ENCODE data around the gene CIZ1. TPM values are rescaled to one million over a fixed set of nuclear protein-coding genes. Genes with fewer than 3 reads are reported as not detected.
A peak's percentile ranks its signal among the peaks of the same experiment; 100 is the strongest.

Gene CIZ1
- total RNA-seq, 1 donor from 2014 or later: 18.5 TPM

DNA sequence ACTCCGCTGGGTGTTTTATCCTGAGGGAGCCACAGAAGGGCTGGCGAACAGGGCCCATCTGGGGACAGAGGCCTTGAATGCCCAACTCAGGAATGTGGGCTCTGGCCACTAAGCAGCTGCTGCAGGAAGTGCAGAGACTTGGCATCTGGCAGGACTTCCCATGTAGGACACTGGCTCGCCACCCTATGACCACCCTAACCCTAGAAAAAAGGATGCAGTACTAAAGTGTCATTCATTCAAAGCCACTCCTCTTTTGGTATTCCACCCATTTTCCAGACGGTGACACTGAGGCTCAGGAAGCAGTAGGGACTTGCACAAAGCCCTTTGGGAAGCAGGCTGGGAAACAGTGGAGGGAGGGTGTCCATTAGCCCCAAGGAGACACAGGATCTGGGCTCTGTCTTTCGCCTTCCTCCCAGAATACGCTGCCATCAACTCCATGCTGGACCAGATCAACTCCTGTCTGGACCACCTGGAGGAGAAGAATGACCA lies 28.3 kb downstream of the CIZ1 start:
- no peak for DNase-seq (ENCODE audit: low read depth, low spot score)

DNA sequence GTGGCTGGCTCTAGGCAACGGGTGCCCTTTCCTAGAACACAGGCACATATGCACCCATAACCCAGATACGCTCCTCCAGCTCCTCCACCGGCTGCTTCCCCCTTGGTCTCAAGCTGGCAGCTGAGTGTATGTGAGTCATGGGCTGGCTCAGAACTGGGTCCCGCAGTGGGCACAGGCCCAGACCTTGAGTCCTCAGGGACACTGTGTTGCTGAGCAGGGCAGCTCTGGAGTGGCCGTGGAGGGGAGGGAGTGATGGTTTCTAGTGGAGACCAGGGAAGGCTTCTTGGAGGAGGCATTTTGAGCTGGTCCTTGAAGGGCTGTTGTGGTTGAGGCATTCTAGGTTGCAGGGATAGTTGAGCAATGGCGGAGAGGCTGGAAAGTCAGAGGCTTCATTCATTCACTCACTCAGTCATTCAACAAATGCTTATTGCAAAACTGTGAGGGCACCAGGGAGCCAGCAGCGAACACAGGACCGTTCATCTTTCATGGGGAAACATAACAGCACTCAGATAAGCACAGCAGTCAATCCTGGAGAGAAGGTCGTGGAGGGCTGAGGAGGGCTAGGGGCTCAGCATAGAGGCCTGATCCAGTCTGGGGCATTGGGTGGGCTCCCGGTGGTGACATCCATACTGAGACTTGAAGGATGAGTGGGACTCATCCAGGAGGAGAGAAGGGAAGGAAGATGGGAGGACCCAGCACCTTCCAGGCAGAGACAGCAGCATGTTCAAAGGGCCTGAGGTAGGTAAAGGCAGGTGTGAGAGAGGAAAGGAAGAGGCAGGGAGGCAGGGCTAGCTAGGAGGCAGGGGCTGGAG lies 29.0 kb downstream of the CIZ1 start:
- DNase-seq (ENCODE audit: low read depth, low spot score): no peak

DNA sequence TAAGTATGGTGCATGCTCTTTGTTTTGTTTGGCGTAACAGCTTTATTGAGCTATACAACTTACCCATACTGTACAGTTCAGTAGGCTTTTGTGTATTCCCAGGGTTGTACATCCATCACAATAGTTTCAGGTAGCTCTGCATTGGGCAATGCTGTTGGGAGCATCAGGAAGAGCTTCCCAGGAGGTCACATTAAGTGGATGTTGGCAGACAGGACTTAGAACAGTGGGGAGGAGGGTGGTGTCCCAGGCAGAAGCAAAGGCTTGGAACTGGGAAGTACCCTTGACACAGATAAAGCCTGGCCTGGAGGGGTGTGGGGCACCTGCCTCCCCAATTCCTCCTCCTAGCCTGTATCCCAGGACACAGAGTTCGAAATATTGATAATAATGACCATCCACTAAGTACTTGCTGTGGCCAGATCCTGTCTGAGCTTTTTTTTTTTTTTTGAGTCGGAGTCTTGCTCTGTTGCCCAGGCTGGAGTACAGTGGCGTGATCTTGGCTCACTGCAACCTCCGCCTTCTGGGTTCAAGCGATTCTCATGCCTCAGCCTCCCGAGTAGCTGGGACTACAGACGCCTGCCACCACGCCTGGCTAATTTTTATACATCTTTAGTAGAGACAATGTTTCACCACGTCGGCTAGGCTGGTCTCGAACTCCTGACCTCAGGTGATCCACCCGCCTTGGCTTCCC lies 30.0 kb downstream of the CIZ1 start:
- DNase-seq (ENCODE audit: low read depth, low spot score): no peak

DNA sequence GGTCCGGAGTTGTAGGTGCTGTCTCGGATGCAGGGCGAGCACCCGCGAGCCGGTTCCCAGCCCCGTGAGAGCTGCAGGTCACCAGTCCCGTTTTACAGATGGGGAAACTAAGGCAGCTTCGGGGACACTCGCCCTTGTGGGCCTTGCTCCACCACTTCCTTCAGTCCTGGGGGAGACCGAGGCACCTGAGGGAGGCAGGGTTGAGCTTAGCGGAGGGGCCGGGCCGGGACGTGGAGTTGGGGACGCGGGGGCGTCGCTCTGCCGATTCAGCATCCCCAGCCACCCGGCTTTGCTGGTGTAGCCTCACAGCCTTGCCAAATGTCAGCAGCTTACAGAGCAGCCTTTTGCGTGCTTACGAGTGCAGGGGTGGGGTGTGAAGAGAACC lies 30.8 kb downstream of the CIZ1 start:
- DNase-seq (ENCODE audit: low read depth, low spot score): no peak

- peak; percentile 60 for DNase-seq (ENCODE audit: low read depth, low spot score)
These were observed 31.4 kb downstream of the CIZ1 start, which contains the start of gene BBLN for GRCh38 chr9:128159784-128160602. TSS of gene BBLN (plus strand) at chr9:128160265. CDS start at chr9:128160408, 143 bp downstream.

GRCh38 chr9:128159522-128159783 lies 31.9 kb downstream of the CIZ1 start:
- no peak for DNase-seq (ENCODE audit: low read depth, low spot score)

GRCh38 chr9:128155736-128156500 lies 35.5 kb downstream of the CIZ1 start:
- no peak for DNase-seq (ENCODE audit: low read depth, low spot score)

GRCh38 chr9:128153947-128154695 lies 37.3 kb downstream of the CIZ1 start:
- no peak for DNase-seq (ENCODE audit: low read depth, low spot score)

GRCh38 chr9:128153060-128153946 lies 38.1 kb downstream of the CIZ1 start:
- no peak for DNase-seq (ENCODE audit: low read depth, low spot score)

- DNase-seq (ENCODE audit: low read depth, low spot score): no peak
These were observed 39.0 kb downstream of the CIZ1 start for GRCh38 chr9:128152133-128153059.

DNA sequence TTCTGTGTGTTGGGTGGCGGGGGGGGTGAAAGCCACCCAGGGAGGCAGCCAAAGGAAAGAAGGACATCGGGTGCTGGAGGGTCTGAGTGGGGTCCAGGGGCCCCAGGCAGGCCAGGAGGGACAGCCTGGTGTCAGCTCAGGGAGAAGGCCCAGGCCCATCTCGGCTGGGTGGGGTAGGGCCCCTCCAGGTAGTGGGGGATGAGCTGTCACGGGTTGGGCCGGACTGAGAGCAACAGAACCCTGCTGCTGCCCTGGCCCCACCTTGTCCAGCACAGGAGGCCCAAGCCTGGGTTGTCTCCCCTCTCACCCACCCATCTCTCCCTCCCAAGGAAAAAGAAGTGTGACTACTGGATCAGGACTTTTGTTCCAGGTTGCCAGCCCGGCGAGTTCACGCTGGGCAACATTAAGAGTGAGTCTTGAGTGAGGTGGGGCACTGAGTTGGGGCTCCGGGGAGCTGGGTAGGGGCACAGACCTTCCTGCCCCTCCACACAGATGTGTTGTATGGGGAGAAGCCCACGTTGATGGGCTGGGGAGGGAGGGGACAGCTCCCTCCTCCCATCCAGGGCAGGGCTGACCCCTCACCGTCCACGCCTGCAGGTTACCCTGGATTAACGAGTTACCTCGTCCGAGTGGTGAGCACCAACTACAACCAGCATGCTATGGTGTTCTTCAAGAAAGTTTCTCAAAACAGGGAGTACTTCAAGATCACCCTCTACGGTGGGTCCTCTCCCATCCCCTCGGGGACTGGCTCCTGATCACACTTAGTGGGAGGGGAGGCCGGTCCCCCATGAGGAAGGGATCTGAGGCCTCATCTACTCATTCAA lies 39.9 kb downstream of the CIZ1 start:
- no peak for DNase-seq (ENCODE audit: low read depth, low spot score)

GRCh38 chr9:128150594-128151308 lies 40.6 kb downstream of the CIZ1 start:
- no peak for DNase-seq (ENCODE audit: low read depth, low spot score)

DNA sequence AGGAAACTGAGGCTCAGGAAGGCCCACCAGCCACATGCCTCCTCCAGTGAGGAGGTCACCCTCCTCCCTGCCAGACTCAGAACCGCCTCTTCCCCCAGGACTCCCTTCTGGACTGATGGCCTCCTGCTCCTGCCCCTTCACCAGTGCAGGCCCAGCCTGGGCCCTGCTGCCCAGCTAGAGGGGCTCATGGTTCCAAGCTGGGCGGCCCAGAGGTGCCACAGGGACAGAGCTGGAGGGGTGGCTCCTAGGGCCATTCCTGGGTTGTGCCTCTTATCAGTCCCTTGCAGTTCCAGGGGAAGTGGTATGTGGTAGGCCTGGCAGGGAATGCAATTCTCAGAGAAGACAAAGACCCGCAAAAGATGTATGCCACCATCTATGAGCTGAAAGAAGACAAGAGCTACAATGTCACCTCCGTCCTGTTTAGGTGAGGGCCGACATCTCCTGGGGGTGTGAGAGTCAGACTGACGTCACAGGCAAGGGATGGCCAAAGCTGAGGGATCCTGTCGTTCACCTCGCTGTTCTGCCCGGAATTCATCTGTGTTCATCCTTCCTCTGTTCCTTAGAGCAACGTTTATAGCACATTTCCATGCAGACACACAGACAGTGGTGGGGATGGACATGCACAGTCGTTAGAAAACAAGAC lies 41.3 kb downstream of the CIZ1 start:
- no peak for DNase-seq (ENCODE audit: low read depth, low spot score)

- no peak for DNase-seq (ENCODE audit: low read depth, low spot score)
These were observed 42.2 kb downstream of the CIZ1 start, which contains the start of gene LCN2 for GRCh38 chr9:128149001-128149701. TSS of gene LCN2 (plus strand) at chr9:128149453. CDS start at chr9:128149526, 73 bp downstream.

DNA sequence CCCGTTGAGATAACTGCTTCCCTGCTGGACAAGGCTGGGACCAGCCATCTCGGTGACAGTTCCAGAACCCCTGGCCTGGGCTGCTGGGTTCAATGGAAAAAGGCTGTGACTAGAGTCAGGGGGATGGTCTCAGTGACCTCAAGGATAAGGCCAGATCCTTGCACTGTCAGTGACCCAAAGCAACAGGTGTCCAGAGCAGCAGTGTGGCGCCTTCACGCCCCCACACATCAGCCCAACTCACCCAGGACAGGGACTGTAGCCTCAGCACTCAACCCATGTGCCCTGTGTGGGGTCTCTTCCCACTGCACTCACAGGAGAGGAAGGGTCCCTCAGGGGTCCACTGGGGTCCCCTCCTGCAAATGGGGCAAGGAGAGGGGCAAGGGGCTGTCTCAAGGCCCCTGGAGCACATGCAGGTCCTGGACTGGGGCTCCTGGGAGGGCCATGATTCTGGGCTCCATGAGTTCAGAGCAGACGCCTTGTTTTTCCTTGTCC lies 42.8 kb downstream of the CIZ1 start:
- no peak for DNase-seq (ENCODE audit: low read depth, low spot score)
